Activated CD4-positive, alpha-beta T cell treated with anti-CD3 and anti-CD28 coated beads for 4 hours (primary cell): ENCODE measurements around the gene LMF2.
"Not testable (repeated sequence)": the region's sequence is repeated elsewhere in the genome, so short reads cannot be mapped to it uniquely, and the experiment has no call there.

Source experiments
- DNase-seq, 2 donors: peaks; one replicate each; pipeline ENCODE4 v3.0.0-alpha.2; 2020

The LMF2 gene, protein sequence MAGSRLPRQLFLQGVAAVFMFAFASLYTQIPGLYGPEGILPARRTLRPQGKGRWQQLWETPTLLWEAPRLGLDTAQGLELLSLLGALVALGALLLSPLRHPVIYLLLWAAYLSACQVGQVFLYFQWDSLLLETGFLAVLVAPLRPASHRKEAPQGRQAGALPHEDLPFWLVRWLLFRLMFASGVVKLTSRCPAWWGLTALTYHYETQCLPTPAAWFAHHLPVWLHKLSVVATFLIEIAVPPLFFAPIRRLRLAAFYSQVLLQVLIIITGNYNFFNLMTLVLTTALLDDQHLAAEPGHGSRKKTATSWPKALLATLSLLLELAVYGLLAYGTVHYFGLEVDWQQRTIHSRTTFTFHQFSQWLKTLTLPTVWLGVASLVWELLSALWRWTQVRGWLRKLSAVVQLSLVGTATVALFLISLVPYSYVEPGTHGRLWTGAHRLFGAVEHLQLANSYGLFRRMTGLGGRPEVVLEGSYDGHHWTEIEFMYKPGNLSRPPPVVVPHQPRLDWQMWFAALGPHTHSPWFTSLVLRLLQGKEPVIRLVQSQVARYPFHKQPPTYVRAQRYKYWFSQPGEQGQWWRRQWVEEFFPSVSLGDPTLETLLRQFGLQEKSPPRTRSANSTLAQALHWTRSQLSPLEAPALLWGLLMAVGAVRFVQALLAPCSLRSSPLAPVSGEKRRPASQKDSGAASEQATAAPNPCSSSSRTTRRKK

GRCh38 chr22:50507421-50507990 lies at the start of gene LMF2:
Gene LMF2 (minus strand): TSS chr22:50507702. CDS start chr22:50507675, 27 bp downstream.
- peak; percentile 94 to 97 for DNase-seq

DNA sequence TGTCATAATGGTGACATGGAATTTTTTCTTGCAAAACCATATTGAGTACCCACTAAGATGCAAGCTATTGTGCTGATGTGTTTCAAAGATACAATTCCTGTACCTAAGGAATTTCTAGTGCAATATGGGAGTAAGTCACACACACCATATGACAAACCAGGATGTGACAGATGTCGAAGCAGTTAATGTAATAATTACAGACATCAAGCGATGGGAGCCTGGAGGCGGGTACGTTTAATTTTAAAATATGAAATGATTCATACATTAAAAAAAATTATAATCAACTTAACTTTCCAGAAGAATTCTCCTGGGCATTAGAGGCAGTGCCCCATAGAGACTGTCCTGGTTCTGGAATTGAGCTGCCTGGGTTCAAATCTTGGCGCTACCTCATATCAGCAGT lies 49.2 kb upstream of the LMF2 start:
- DNase-seq = no peak

DNA sequence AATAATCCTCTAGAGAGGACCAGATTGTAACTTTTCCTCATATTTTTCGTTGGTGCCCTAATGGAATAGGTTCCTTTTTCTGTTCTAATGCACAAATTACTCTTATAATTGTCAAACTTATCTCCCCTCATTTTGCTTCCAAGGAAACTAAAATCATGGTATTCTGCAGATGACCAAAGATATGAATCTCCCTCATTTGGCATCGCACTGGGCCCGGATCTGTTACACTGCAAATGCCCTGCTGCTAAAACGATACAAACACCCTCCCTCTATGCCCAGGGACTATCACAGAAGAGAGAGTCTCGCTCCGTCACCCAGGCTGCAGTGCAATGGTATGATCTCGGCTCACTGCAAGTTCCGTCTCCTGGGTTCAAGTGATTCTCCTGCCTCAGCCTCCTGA lies 45.8 kb upstream of the LMF2 start:
- DNase-seq = no peak

DNA sequence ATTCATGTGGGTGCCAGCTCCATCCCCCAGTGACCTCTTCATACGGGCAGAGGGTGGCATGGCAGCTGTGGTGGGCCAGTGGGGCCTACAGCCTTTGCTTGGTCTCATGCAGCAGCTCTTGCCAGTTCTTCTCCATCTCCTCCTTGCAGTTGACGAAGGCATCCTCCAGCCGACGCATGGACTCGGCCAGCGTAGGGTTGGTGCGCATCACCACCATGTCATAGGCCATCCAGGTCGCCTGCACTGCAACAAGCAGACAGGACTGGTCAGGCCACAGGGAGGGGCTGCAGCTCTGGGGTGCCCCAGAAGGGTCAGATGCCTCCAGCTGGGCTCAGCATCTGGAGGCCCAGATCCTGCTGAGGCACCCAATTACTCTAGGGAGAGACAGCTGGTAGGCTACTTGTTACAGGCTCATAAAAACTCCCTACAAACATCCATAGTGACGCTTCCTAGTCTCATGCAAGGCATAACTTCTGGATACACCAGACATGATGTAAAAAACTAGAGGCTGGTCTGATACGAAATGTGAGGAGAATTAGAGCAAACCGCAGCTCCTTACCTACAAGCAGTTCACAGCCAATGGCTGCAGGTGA lies 43.8 kb upstream of the LMF2 start:
- DNase-seq = no peak

- DNase-seq = no peak
These were observed 42.9 kb upstream of the LMF2 start for GRCh38 chr22:50550395-50550794.

DNA sequence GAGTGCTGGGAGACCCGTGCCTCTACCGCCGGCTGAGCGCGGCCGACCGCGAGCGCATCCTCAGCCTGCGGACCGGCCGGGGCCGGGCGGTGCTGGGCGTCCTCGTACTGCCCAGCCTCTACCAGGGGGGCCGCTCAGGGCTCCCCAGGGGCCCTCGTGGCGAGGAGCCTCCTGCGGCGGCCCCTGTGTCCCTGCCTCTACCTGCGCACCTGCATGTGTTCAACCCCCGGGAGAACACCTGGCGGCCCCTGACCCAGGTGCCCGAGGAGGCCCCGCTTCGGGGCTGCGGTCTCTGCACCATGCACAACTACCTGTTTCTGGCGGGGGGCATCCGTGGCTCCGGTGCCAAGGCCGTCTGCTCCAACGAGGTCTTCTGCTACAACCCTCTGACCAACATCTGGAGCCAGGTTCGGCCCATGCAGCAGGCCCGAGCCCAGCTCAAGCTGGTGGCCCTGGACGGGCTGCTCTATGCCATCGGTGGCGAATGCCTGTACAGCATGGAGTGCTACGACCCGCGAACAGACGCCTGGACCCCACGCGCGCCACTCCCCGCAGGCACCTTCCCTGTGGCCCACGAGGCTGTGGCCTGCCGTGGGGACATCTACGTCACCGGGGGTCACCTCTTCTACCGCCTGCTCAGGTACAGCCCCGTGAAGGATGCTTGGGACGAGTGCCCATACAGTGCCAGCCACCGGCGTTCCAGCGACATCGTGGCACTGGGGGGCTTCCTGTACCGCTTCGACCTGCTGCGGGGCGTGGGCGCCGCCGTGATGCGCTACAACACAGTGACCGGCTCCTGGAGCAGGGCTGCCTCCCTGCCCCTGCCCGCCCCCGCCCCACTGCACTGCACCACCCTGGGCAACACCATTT lies 41.7 kb upstream of the LMF2 start:
- DNase-seq = no peak

GRCh38 chr22:50548040-50548920 lies 40.8 kb upstream of the LMF2 start:
- DNase-seq = peak in 1 of 2 donors; percentile 68

DNA sequence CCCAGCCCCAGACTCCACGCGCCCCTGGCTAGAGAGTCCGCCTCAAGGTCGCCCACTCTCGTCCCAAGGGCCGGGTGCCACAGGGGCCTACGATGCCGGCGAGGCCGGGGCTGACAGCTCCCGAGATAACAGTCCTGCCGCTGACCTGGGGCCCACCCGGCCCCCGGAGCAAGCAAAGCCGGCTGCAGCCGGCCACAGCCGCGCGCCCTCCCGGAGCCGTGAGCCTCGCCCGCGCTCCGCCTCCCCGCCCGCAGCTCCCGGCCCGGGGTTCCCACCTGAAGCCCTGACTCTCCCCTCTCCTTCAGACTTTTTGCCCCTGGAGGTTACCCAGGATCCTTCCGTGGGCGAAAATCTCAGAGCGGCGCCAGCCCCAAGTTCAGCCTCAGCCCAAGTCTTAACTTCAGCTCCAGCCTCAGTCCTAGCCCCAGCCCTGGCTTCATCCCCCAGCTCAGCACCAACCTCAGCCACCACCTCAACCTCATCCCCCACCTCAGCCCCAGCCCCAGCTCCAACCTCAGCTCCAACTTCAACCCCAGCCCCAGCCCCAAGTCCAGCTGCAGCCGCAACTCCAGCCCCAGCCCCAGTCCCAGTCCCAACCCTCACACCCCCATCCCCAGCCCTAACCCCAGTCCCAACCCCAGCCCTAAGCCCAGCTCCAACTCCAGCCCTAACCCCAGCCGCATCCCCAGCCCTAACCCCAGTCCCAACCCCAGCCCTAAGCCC lies 39.9 kb upstream of the LMF2 start:
- no peak for DNase-seq

GRCh38 chr22:50546326-50547262 lies 39.1 kb upstream of the LMF2 start:
- DNase-seq = no peak

GRCh38 chr22:50545522-50546325 lies 38.2 kb upstream of the LMF2 start, which contains the start of gene KLHDC7B:
Gene KLHDC7B (plus strand): TSS chr22:50545899. CDS start chr22:50546244, 345 bp downstream.
- DNase-seq = no peak

GRCh38 chr22:50544746-50545253 lies 37.3 kb upstream of the LMF2 start:
- DNase-seq = no peak

DNA sequence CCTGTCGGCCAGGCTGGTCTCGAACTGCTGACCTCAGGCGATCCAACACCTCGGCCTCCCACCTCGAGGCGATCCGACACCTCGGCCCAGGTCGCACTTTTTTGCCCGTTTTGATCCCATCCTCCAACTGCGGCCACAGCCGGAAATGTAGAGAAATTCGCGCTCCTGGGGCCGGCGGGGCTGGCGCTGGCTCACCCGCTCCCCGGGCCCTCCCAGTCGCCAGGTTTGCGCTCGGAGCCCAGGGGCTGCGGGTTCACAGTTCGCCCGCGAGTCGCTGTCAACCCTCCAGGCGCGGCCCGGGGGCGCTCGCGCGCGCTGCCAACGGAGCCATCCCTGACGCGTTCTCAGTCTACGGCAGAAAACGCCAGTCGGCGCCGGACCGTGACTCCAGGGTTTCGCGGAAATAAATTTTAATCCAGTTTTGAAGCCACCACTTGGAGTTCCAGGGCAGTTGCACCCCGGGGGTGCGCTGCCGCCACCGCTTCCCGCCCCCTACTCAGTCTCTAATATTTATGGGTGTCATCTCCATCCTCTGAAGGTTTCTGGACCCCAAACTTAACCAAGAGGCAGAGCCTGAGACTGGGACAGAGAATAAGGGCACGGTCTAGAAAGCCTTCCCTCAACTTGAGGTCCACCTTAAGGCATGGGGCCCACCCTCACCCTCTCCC lies 36.7 kb upstream of the LMF2 start:
- DNase-seq = peak; percentile 83 to 86

DNA sequence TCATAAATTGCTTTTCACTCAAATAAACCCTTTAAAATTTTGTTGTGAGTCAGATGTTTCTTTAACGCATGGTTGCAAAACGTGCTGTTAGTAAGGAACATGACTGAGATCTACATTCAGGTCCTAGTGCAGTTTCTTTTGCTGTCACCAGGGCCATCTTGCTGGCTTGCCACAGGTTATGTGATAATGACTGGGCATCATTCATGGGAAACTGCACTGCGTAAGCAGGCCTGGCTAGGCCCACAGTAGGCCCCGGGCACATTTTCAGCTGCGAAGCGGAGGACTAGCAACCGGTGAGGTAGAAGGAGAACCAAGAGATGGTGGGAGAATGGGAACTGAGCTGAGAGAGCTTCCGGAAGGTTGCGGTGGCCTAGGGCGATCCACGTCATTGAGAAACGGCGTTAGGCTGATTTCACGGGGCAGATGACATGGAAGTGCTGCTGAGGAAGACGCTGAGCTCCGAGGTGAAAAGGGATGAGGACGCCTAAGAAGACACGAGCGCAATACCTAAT lies 35.0 kb upstream of the LMF2 start:
- no peak for DNase-seq

DNA sequence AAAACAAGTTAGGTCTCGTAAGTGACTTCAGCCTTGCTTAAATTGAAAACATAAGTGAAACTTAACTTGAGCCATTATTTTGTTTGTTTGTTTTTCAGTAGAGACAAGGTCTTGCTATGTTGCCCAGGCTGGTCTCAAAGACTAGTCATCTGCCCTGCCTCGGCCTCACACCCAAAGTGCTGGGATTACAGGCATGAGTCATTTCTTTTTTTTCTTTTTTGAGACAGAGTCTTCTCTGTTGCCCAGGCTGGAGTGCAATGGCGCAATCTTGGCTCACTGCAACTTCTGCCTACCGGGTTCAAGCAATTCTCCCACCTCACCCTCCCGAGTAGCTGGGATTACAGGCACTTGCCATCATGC lies 34.1 kb upstream of the LMF2 start:
- not testable (repeated sequence) for DNase-seq

GRCh38 chr22:50540381-50540780 lies 32.9 kb upstream of the LMF2 start:
- no peak for DNase-seq

DNA sequence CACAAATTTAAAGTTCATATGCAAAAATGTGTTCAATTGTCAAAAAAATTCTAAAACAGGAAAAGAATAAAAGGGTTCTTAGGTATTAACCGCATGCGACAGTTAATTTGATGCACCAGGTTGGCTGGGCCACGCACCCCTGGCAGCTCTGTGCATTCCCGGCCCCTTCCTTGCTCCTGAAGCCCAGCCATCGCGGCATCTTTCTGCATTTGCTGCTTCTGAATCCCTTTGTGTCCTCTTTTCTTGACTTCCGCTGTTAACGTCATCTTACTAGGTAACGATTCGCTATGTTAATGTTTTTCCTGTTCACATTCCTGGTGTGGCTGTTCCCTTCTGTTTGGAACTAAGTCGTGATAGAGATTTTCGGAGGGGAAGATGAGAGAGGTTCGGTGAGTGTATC lies 30.3 kb upstream of the LMF2 start:
- DNase-seq = no peak

DNA sequence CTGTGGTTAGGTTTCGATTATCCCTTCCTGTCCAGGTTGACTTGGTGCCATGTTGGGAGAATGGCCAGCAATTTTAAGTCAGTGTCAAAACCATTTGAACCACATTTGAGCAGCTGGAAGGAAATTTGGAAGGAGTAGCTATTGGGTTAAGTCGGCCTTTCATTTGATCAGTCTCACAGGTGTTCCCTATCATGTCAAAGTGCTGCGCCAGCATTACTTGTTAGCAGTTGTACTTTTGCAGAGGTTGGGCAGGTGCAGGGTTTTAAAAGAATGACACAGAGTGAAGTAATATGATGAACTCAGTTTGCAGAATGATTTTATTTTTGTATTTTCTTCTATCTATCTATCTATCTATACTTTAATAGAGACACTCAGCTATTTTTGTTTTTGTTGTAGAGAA lies 28.7 kb upstream of the LMF2 start:
- no peak for DNase-seq

DNA sequence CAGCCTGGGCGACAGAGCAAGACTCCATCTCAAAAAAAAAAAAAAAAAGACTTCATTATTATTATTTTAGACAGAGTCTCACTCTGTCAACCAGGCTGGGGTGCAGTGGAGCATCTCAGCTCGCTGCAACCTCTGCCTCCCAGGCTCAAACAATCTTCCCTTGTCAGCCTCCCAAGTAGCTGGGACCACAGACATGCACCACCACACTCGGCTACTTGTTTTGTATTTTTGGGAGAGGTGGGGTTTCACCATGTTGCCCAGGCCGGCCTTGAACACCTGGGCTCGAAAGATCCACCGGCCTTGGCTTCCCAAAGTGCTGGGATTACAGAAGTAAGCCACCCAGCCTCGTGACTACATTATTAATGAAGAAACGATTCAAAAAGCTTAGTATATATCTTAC lies 27.6 kb upstream of the LMF2 start:
- DNase-seq = no peak
